Measurements from ENCODE around the gene STRBP.

DNA sequence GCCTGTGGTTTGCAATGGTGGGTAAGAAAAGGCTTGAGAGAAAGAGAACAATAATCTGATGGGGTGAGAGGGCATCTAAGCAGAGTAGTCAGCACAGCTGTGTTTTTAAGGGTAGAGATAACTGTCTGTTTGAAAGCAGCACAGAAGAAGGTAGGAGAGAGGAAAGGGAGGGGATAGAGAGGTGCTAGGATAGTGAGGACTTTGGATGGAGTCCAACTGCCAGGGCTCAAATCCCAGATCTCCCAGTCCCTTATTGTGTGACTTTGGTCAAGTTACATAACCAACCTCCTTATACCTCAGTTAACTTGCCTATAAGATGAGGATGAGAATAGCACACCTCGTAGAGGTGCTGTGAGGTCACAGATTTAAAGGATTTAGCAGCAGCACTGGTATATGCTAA lies 179.3 kb downstream of the STRBP start:
- TF ChIP-seq RAD21 (IDR thresholded peaks at IDR 0.05; ENCODE audit: low read length) (no peak), RFX5 (IDR thresholded peaks at IDR 0.05; ENCODE audit: low read depth, low read length) (no peak), CTCF (conservative IDR thresholded peaks at IDR 0.05; ENCODE audit: low read depth, low read length) (no peak), POLR2A (IDR thresholded peaks at IDR 0.05; ENCODE audit: low read depth, low read length) (no peak), MAFK (IDR thresholded peaks at IDR 0.05; ENCODE audit: low read depth, low read length) (no peak), FOS (IDR thresholded peaks at IDR 0.05; ENCODE audit: low read depth, low read length) (no peak), MAZ (IDR thresholded peaks at IDR 0.05; ENCODE audit: borderline replicate concordance, low read depth, low read length) (no peak), CHD1 (IDR thresholded peaks at IDR 0.05; ENCODE audit: low read depth, low read length) (no peak), USF2 (IDR thresholded peaks at IDR 0.05; ENCODE audit: low read depth, low read length) (no peak), ELK1 (IDR thresholded peaks at IDR 0.05; ENCODE audit: borderline replicate concordance, low read depth, low read length) (no peak), RCOR1 (IDR thresholded peaks at IDR 0.05; ENCODE audit: insufficient replicate concordance, low read length) (no peak), MXI1 (IDR thresholded peaks at IDR 0.05; ENCODE audit: borderline replicate concordance, low read depth, low read length) (no peak)

All from IMR-90 (cell line).